NCI-H2227 treated with DMSO at 0.1 percent for 48 hours (cell line): ENCODE data around the gene ZNF665.
A peak's percentile ranks its signal among the peaks of the same experiment; 100 is the strongest.
"Not testable (repeated sequence)": the region's sequence is repeated elsewhere in the genome, so short reads cannot be mapped to it uniquely, and the experiment has no call there.

ENCODE experiments used
- DNase-seq: peaks from one replicate; lab custom pipeline; 2025; lab: John Stamatoyannopoulos, UW

The ZNF665 gene

GRCh38 chr19:53157626-53158025 lies 35.5 kb downstream of the ZNF665 start:
- DNase-seq: no peak

- DNase-seq: no peak
These were observed 36.3 kb downstream of the ZNF665 start for GRCh38 chr19:53156850-53157249.

DNA sequence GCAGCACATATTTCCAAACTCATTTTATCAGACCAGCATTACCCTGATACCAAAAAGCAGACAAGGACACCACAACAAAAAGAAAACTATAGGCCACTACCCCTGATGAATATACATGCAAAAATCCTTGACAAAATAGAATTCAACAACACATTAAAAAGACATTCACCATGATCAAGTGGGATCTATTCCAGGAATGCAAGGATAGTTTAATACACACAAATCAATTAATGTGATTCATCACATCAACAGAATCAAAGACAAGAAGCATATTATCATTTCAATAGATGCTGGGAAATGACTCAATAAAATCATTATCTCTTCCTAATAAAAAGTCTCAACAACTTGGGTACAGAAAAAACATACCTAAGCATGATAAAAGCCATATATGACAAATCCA lies 45.5 kb downstream of the ZNF665 start:
- no peak for DNase-seq

- DNase-seq: no peak
These were observed 52.8 kb downstream of the ZNF665 start for GRCh38 chr19:53140351-53140750.

- no peak for DNase-seq
These were observed 56.7 kb downstream of the ZNF665 start for GRCh38 chr19:53136432-53136831.

GRCh38 chr19:53132141-53132991 lies 60.8 kb downstream of the ZNF665 start, which contains the start of gene ZNF415:
Gene ZNF415 (minus strand): TSS chr19:53132910. CDS start chr19:53122676, 10,234 bp downstream.
- DNase-seq: peak; percentile 97

DNA sequence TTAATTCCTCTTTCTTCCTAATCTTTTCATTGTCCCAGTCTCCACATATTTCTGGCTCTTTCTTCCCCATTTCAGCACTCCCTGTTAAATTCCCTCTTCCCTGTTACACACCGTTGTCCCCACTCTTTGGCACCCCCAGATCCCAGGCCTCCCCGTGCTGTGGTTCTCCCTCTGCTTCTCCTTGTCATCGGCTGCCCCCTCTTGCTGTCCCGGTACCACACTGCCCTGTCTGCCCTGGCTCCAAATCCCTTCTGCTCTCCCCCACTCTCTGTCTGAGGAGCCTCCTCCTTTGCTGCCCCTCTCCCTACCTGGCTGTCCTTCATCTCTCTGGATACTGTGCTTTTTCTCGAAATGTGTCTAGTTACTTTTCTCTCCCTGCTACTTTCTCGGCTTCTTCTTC lies 61.4 kb downstream of the ZNF665 start:
- no peak for DNase-seq

- no peak for DNase-seq
These were observed 62.0 kb downstream of the ZNF665 start for GRCh38 chr19:53131085-53131590.

DNA sequence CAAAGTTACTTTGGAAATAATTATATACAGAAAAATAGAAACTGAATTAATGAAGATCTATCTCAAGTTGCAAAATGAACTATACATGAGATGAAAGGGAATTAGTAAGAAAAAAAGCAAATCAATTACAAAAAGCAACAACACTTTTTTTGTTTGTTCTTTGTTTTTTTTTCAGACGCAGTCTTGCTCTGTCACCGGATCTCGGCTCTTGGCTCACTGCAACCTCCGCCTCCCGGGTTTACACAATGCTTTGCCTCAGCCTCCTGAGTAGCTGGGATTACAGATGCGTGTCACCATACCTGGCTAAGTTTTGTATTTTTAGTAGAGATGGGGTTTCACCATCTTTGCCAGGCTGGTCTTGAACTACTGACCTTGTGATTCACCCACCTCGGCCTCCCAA lies 62.7 kb downstream of the ZNF665 start:
- DNase-seq: no peak

DNA sequence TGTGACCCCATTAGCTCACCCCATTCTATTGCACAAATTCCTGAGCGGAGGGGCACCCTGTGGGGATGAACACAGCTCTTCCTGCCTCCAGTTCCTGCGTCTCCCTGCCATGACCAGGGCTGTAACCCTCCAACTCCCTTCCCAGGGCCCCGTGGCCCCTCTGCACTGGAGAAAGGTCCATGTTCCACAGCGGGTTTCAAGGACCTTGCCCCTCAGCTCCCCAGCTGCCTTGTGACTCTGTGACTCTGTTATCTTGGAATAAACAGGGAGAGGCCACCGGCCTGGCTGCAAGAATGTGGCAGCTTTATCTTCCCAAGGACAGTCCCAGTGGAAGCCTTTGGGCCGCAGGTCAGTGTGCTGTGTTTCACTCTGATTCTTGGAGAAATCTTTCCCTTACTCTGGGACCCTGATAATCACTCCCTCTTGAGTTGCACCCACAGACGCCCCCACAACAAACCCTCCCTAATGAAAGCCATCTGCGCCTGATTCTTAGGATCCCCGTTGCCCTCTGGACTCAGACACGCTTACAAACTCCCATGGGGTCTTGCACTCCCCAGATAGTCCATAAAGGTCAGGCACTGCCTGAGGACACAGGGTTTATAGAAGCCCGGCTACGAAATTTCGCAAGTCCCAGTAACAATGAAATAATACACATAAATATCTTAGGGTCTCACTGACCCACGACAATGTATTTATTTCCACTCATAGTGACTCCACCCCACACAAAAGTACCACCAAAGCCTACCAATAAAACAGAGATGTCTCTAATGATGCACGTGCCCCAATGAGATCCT lies 66.2 kb downstream of the ZNF665 start:
- not testable (repeated sequence) for DNase-seq

GRCh38 chr19:53123400-53123799 lies 69.8 kb downstream of the ZNF665 start:
- DNase-seq: no peak
